Kidney (tissue), 14 donors: ENCODE results near the gene CBLB. TPM values are rescaled to one million over a fixed set of nuclear protein-coding genes. Genes with fewer than 3 reads are reported as not detected.

Experiments used
- DNase-seq, 5 donors: peaks; one replicate each; pipeline ENCODE4 v3.0.0-alpha.2; 2013 to 2020
- FAIRE-seq: peaks from 2 replicates; lab custom pipeline; 2012; peaks lifted over from hg19 to GRCh38; lab: Jason Lieb, UNC
- H3K27ac ChIP-seq, 2 donors: one replicate each; pipeline ENCODE4 v1.7.0; 2013; ENCODE audit warnings: low read depth in 2 of 2, low read length in 2 of 2, inconsistent platforms in 1 of 2
- H3K27me3 ChIP-seq: one replicate; pipeline ENCODE4 v1.7.1; 2013; ENCODE audit warnings: low read length, inconsistent platforms; ENCODE audit not compliant: control insufficient read depth, insufficient read depth
- H3K36me3 ChIP-seq, 3 donors: one replicate each; pipeline versions ENCODE4 v1.7.0 to v1.7.1; 2013; ENCODE audit warnings: low read length in 3 of 3, control low read depth in 1 of 3, inconsistent platforms in 1 of 3; ENCODE audit not compliant: insufficient read depth in 3 of 3, control insufficient read depth in 2 of 3
- H3K4me1 ChIP-seq, 3 donors: one replicate each; pipeline versions ENCODE4 v1.7.0 to v1.7.1; 2013; ENCODE audit warnings: low read length in 3 of 3, inconsistent platforms in 1 of 3, low read depth in 1 of 3; ENCODE audit not compliant: control insufficient read depth in 2 of 3, insufficient read depth in 2 of 3
- H3K4me3 ChIP-seq, 3 donors: one replicate each; pipeline versions ENCODE4 v1.7.0 to v1.8.1; 2013; ENCODE audit warnings: low read length in 3 of 3, control low read depth in 1 of 3, inconsistent platforms in 1 of 3
- H3K9ac ChIP-seq, 3 donors: one replicate each; pipeline versions ENCODE4 v1.7.0 to v1.7.1; 2013; ENCODE audit warnings: low read length in 3 of 3, control low read depth in 1 of 3, inconsistent platforms in 1 of 3
- H3K9me3 ChIP-seq, 3 donors: one replicate each; pipeline versions ENCODE4 v1.7.0 to v1.7.1; 2013; ENCODE audit warnings: low read length in 3 of 3, control low read depth in 1 of 3, inconsistent platforms in 1 of 3; ENCODE audit not compliant: control insufficient read depth in 2 of 3, insufficient read depth in 1 of 3
- intact Hi-C: fragments of 100-400 bp; cut with DNase I; formaldehyde crosslinking; loops from one replicate; pipeline ENCODE4 v1.11.1; 2022
- polyA plus RNA-seq: library from polyadenylated mRNA; stranded (reverse); fragments of 350-450 nt; fragmentation: Illumina TruSeq; extraction: RNeasy Lipid Tissue Mini Kit (QIAGEN cat#74804); gene quantifications from one replicate; pipeline ENCODE4 v1.2.3, GENCODE V29; 2014; ENCODE audit warnings: low read depth, low replicate concordance; ENCODE audit not compliant: insufficient read depth
- total RNA-seq: library from RNA; stranded (reverse); fragmentation: NEBNext Ultra II Directional; extraction: Animal tissue kit (Norgen Biotek cat#: 25700); gene quantifications from one replicate; pipeline ENCODE4 v1.2.1, GENCODE V29; 2021
- TF ChIP-seq, protein P1 (sequence below): IDR thresholded peaks from 3 replicates; pipeline ENCODE4 v1.5.1; 2012; ENCODE audit warnings: mild to moderate bottlenecking, moderate library complexity, borderline replicate concordance; ENCODE audit not compliant: insufficient read depth; ENCODE audit errors: extremely low read depth
- donor health status: control.
- donor health status: control.
- donor health status: control.
- donor health status: control.
- donor health status: control.
- donor health status: DM: yes; HTN: yes; CAD: no.
- donor health status: Normal renal cell carcinoma (clear cell type).

The CBLB gene
- total and polyA plus RNA-seq, 2 donors from 2014 or later = 7.7 to 48.4 TPM

DNA sequence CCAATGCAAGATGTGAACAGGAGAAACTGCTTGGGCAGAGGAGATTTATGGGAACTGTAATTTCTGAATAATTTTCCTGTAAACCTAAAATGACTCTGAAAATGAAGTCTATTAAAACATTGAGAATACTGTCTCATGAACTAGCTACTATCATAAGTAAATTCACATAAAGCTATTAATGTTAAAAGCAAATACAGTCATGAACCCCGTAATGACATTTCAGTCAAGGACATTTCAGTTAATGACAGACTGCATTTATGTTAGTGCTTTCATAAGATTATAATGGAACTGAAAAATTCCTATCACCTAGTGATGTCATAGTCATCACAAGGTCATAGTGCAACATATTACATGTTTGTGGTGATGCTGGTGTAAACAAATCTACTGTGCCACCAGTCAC lies 17.2 kb downstream of the CBLB start:
- Histone ChIP-seq H3K36me3 (peaks cover 5 to 11% (median 9%) of the 10 kb centered on the region in 3 donors), H3K27ac (no peak overlapping the region), H3K27me3 (no peaks in the 10 kb centered on the region), H3K4me1 (no peaks in the 10 kb centered on the region), H3K4me3 (no peak overlapping the region), H3K9me3 (peaks cover 0 to 2% (median 0%) of the 10 kb centered on the region in 3 donors), H3K9ac (no peak overlapping the region)
- FAIRE-seq (no peak), DNase-seq (no peak)
- intact Hi-C loops = no loop called here
- TF ChIP-seq, protein P1, sequence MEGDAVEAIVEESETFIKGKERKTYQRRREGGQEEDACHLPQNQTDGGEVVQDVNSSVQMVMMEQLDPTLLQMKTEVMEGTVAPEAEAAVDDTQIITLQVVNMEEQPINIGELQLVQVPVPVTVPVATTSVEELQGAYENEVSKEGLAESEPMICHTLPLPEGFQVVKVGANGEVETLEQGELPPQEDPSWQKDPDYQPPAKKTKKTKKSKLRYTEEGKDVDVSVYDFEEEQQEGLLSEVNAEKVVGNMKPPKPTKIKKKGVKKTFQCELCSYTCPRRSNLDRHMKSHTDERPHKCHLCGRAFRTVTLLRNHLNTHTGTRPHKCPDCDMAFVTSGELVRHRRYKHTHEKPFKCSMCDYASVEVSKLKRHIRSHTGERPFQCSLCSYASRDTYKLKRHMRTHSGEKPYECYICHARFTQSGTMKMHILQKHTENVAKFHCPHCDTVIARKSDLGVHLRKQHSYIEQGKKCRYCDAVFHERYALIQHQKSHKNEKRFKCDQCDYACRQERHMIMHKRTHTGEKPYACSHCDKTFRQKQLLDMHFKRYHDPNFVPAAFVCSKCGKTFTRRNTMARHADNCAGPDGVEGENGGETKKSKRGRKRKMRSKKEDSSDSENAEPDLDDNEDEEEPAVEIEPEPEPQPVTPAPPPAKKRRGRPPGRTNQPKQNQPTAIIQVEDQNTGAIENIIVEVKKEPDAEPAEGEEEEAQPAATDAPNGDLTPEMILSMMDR = no peak

DNA sequence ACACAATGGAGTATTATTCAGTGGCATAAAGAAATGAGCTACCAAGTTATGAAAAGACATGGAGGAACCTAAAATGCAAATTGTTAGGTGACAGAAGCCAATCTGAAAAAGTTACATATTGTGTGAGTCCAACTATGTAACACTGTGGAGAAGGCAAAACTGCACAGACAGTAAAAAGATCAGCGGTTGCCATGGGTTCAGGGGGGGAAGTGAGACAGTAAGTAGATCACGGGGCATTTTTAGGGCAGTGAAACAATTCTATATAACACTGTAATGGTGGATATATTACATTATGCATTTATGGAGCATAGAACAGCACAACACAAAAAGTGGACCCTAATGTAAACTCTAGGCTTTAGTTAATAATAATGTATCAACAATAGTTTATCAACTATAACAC lies 17.6 kb downstream of the CBLB start:
- no peak overlapping the region for H3K27ac ChIP-seq
- H3K36me3 ChIP-seq = peaks cover 5 to 11% (median 9%) of the 10 kb centered on the region in 3 donors
- H3K9me3 ChIP-seq = peaks cover 0 to 2% (median 0%) of the 10 kb centered on the region in 3 donors
- DNase-seq (no peak), FAIRE-seq (no peak)
- H3K9ac ChIP-seq = no peak overlapping the region
- H3K27me3 ChIP-seq = no peaks in the 10 kb centered on the region
- no peaks in the 10 kb centered on the region for H3K4me1 ChIP-seq
- no peak overlapping the region for H3K4me3 ChIP-seq
- intact Hi-C loops = no loop called here
- TF ChIP-seq, protein P1 = no peak

DNA sequence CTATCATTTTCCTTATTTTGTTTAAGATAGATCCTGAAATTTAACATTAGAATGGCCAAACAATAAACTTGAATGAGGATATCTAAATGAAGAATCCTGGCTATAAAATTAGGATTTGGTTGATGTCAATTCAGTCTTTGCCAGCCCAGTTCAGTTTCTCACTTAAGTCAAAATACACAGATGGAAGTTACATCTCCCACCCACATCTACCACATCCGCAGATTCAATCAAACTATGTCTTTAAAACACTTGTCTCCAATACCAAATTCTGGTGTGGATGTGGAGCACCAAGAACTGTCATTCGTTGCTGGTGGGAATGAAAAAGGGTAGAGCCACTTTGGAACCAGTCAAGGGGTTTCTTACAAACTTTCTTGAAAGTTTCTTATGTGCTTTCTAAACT lies 18.2 kb downstream of the CBLB start:
- Histone ChIP-seq H3K27me3 (no peaks in the 10 kb centered on the region), H3K9me3 (peaks cover 0 to 2% (median 0%) of the 10 kb centered on the region in 3 donors), H3K36me3 (peaks cover 5 to 11% (median 9%) of the 10 kb centered on the region in 3 donors), H3K27ac (no peak overlapping the region), H3K4me1 (no peaks in the 10 kb centered on the region), H3K4me3 (no peak overlapping the region), H3K9ac (no peak overlapping the region)
- FAIRE-seq (no peak), DNase-seq (no peak)
- intact Hi-C loops = no loop called here
- TF ChIP-seq, protein P1 = no peak

DNA sequence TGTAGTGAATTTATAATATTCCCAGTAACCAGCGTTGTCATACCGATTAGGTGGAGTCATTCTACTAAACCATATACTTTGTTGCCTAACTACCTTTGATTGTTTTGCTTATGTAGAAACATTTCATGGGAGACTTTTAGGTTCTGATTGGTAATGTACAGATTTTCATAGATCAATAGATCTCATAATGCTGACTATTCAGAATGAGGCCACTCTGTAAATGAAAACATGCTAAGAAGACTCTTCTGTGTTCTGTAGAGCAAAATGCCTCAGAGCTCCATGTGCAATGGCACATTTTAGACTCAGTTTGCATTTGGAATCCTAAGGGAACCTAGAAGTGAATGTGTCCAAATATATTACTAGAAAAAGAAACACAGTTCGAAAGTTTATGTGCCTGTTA lies 20.0 kb downstream of the CBLB start:
- no peaks in the 10 kb centered on the region for H3K4me1 ChIP-seq
- H3K9ac ChIP-seq = no peak overlapping the region
- H3K4me3 ChIP-seq = no peak overlapping the region
- intact Hi-C loops = no loop called here
- no peaks in the 10 kb centered on the region for H3K27me3 ChIP-seq
- peaks cover 0 to 2% (median 0%) of the 10 kb centered on the region in 3 donors for H3K9me3 ChIP-seq
- TF ChIP-seq, protein P1 = no peak
- H3K27ac ChIP-seq = no peak overlapping the region
- FAIRE-seq (no peak), DNase-seq (no peak)
- peaks cover 5 to 11% (median 9%) of the 10 kb centered on the region in 3 donors for H3K36me3 ChIP-seq
